Renal cortex interstitium (tissue), 11 donors: ENCODE measurements around the gene BZW1. TPM values are rescaled to one million over a fixed set of nuclear protein-coding genes. Genes with fewer than 3 reads are reported as not detected.

ENCODE experiments used
- DNase-seq, 11 donors: peaks; one replicate each; pipeline ENCODE4 v3.0.0-alpha.2; 2013; ENCODE audit warnings: low read depth in 9 of 11, low spot score in 4 of 11; ENCODE audit errors: extremely low read depth in 1 of 11
- polyA plus RNA-seq, 3 donors: library from polyadenylated mRNA; unstranded; fragments of 120-200 nt; gene quantifications; one replicate each; pipeline ENCODE4 v1.2.1, GENCODE V29; 2013; ENCODE audit not compliant: insufficient read length in 3 of 3

The BZW1 gene
- polyA plus RNA-seq, 3 donors, result 224 to 305 (median 257) TPM

GRCh38 chr2:200852605-200853004 lies 40.9 kb downstream of the BZW1 start:
- no peak for DNase-seq

- no peak for DNase-seq
Measured at GRCh38 chr2:200856806-200857205, 45.1 kb downstream of the BZW1 start.

- no peak for DNase-seq
Measured at GRCh38 chr2:200860092-200860795, 48.5 kb downstream of the BZW1 start.

GRCh38 chr2:200861617-200862155 lies 50.0 kb downstream of the BZW1 start:
- DNase-seq, result peak in 1 of 11 donors; percentile 9

GRCh38 chr2:200862532-200863000 lies 50.9 kb downstream of the BZW1 start:
- peak in 7 of 11 donors; percentile 40 to 75 (median 47) for DNase-seq

GRCh38 chr2:200863782-200864175 lies 52.1 kb downstream of the BZW1 start:
- DNase-seq, result peak in 4 of 11 donors; percentile 36 to 79 (median 52)

GRCh38 chr2:200864176-200865034 lies 52.7 kb downstream of the BZW1 start, which contains the start of gene CLK1:
CLK1 (minus strand) TSS chr2:200864658; CDS start chr2:200861862, 2,796 bp downstream.
- peak; percentile 88 to 95 (median 92) for DNase-seq

GRCh38 chr2:200869014-200869413 lies 57.3 kb downstream of the BZW1 start:
- DNase-seq, result no peak

- DNase-seq, result no peak
Measured at GRCh38 chr2:200871151-200871550, 59.4 kb downstream of the BZW1 start.

GRCh38 chr2:200873560-200873959 lies 61.9 kb downstream of the BZW1 start:
- DNase-seq, result no peak

Other genes starting within 250 kb of the BZW1 start
- gene AOX1, start 225.9 kb upstream of the BZW1 start, polyA plus RNA-seq, result 1 to 10 TPM; 1.7 to 2.4 (median 2.1) TPM
- gene CLK1, start 52.7 kb downstream of the BZW1 start, polyA plus RNA-seq, result 100 to 1,000 TPM; 216 to 303 (median 294) TPM
- 10 to 100 TPM; 49.2 to 70.3 (median 65.1) TPM for gene PPIL3, start 77.2 kb downstream of the BZW1 start, polyA plus RNA-seq
- 10 to 100 TPM; 36.3 to 53.3 (median 42.1) TPM for gene NIF3L1, start 77.5 kb downstream of the BZW1 start, polyA plus RNA-seq
- 10 to 100 TPM; 28.4 to 37.3 (median 33.3) TPM for gene ORC2, start 151.8 kb downstream of the BZW1 start, polyA plus RNA-seq